GM19193 (cell line): ENCODE results near the gene NEXN.

ENCODE experiments used
- POLR2A ChIP-seq: IDR thresholded peaks from 4 replicates; pipeline ENCODE4 v1.6.1; 2011; ENCODE audit not compliant: insufficient read depth, insufficient read length; ENCODE audit errors: extremely low read depth

Gene NEXN

GRCh38 chr1:77888081-77888780 lies at the start of gene NEXN:
TSS of gene NEXN (plus strand) at chr1:77888624. CDS start at chr1:77916107, 27,483 bp downstream.
- TF ChIP-seq POLR2A: no peak

DNA sequence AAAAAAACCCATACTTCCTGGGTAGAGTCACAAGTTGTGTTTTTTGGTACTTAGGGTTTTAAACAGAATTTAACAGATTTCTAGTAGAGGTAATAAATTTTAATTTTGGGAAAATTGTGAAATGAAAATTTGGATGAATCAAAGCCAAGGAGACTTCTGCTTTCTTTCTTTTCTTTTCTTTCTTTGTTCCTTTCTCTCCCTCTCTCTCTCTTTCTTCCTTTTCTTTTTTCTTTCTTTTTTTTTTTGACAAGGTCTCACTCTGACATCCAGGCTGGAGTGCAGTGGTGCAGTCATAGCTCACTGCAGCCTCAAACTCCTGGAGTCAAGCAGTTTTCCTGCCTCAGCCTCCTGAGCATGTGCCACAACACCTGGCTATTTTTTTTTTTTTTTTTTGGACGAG lies 46.9 kb upstream of the NEXN start:
- TF ChIP-seq POLR2A: no peak

DNA sequence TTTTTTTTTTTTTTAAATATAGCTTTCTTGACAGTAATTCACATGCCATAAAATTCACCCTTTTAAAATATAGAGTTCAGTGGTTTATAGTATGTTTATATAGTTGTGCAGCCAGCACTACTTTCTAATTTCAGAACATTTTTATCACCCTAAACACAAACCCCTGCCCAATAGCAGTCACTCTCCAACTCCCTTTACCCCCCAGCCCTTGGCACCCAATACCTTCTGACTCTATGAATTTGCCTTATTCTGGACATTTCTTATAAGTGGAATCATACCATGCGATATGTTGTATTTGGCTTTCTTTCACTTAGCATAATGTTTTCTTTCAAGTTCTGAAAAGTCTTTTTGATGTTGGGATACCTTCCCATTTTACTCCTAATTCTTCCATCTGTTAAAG lies 42.5 kb upstream of the NEXN start:
- no peak for TF ChIP-seq POLR2A

- no peak for TF ChIP-seq POLR2A
Observed at GRCh38 chr1:77846966-77847365, 41.5 kb upstream of the NEXN start.

GRCh38 chr1:77847621-77848080 lies 40.8 kb upstream of the NEXN start:
- TF ChIP-seq POLR2A: no peak

- no peak for TF ChIP-seq POLR2A
Observed at GRCh38 chr1:77850082-77850481, 38.3 kb upstream of the NEXN start.

- TF ChIP-seq POLR2A: no peak
Observed at GRCh38 chr1:77857552-77857951, 30.9 kb upstream of the NEXN start.

- TF ChIP-seq POLR2A: no peak
Observed at GRCh38 chr1:77858725-77859124, 29.7 kb upstream of the NEXN start.

- no peak for TF ChIP-seq POLR2A
Observed at GRCh38 chr1:77859248-77859647, 29.2 kb upstream of the NEXN start.

GRCh38 chr1:77866296-77866695 lies 22.1 kb upstream of the NEXN start:
- TF ChIP-seq POLR2A: no peak

GRCh38 chr1:77872645-77873044 lies 15.8 kb upstream of the NEXN start:
- no peak for TF ChIP-seq POLR2A

- TF ChIP-seq POLR2A: no peak
Observed at GRCh38 chr1:77873461-77873860, 15.0 kb upstream of the NEXN start.

- TF ChIP-seq POLR2A: no peak
Observed at GRCh38 chr1:77874804-77875445, 13.5 kb upstream of the NEXN start.

DNA sequence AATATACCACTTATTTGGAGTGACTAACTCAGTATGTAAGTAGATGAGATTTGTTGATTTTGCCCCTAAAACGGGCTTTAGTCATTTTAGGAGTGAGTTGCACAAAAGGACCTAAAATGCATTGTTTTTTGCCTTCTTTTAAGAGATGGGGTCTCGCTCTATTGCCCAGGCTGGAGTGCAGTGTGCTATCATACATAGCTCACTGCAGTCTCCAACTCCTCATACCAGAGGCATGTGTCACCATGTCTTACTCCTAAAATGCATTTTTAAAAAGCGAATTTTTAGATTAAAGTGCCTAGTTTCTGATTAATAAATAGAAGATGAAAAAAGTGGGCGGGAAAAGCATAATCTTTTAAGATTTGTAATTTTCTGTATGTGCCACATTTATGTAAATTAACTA lies 11.5 kb upstream of the NEXN start:
- TF ChIP-seq POLR2A: no peak

DNA sequence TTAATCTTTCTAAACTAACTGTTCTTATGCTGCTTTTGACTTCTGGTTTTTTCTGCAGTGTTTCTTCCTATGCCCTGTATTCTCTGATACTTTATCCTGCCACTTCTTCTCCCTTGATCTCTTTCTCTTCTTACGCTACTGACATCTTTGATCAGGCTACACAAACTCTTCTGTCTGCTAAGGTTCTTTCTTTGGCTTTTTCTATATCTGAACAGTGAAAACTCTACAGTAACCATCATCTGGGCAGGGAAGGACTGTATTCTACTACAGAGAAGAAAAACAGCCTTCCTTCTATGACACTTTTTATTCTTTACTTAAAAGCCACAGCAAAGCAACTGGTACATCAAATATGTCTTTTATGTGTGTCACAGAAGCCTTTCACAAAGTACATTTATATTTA lies 7.4 kb upstream of the NEXN start:
- TF ChIP-seq POLR2A: no peak

DNA sequence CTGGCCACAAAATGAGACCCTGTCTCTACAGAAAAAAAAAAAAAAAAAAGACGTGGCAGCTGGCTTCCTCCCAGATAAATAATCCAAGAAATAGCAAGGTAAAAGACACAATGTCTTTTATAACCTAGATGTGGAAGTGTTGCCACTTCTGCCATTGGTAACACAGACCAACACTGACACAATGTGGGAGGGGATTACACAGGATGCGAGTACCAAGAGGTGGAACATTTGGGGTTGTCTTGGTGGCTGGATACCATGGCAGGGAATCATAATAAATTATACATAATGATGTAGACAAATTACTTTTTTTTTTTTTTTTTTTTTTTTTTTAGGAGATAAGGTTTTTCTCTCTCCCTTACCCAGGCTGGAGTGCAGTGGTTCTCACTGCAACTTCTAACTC lies 6.0 kb upstream of the NEXN start:
- TF ChIP-seq POLR2A: no peak
